SU-DHL-6 (cell line): Measurements from ENCODE around the gene DDN.

Source experiments
- CTCF ChIP-seq: fragments of 200-600 bp; sonication (generic); IDR thresholded peaks from one replicate; pipeline ENCODE4 v1.5.1; 2017; ENCODE audit warnings: antibody characterized with exemption, mild to moderate bottlenecking, low read length, moderate library complexity; ENCODE audit not compliant: insufficient read depth, poor library complexity, severe bottlenecking
- EZH2phosphoT487 ChIP-seq: fragments of 200-600 bp; sonication (generic), shearing (Covaris generic); conservative IDR thresholded peaks from 2 replicates; pipeline ENCODE4 v1.6.1; 2018; ENCODE audit warnings: mild to moderate bottlenecking, antibody characterized with exemption, low read length, moderate library complexity, mixed read lengths

DNA sequence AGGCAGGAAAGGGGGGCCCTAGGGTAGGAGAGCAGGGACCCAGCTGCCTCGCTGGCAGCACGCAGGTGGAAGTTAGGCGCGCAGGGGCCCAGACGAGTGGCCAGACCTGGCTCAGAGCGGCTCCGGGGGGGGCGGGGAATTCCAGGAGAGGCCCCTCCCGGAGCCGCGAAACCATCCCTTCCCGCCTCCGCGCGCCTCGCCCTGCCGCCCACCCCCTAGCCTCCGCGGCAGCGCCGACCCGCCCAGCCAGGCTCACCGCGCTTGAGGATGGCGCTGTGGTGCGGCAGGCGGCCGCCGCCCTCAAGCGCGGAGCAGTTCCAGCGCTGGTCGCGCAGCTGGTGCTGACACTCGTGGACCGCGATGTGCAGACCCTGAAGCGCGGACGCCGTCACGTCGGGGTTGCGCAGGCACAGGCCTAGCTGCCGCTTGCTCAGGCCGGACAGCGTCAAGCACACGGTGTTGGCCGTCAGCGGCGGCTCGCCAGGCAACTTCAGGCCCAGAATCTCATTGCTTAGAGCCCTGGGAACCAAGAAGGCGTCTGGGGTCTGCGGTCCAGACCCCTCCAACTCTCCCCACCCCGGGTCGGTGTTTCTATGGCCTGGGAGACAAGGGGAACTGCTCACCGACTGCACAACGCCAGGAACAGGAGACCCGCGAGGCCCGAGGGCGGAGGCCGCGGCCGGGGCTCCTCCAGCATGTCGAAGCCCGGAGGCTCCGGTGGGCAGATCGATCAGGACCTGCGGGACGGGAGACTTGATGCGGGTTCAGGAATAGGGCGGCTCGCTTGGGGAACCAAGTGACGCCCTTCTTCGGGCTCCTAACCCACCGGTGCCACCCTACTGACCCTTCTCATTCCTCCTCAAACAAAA lies 29.1 kb downstream of the DDN start:
- no peak for TF ChIP-seq CTCF
- TF ChIP-seq EZH2phosphoT487: no peak
